ENCODE measurements around the gene DEPDC5. TPM values are rescaled to one million over a fixed set of nuclear protein-coding genes. Genes with fewer than 3 reads are reported as not detected.

Gene DEPDC5
- total and polyA plus RNA-seq, 9 of the 15 experiments (the other 6 are each of a cell fraction or from before 2014, with no cell fraction given) = 2.3 to 12.3 (median 10.7) TPM

DNA sequence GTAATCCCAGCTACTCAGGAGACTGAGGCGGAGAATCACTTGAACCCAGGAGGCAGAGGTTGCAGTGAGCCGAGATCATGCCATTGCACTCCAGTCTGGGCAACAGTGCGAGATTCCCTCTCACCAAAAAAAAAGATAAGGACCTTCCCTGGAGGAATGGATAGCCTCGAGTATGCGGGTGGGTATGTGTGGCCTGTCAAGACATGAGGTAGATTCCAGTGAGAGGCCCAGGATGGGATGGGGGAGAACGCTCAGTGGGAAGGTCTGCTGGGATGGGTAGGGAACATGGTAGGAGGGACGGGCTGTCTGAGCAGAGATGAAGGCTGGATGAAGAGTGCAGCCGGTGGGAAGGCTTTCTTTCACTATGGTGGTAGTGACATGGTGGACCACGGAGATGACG, 151.5 kb downstream of the DEPDC5 start:
- no peak overlapping the region for H3K4me3 ChIP-seq
- ChIA-PET CTCF (ENCODE audit: low intra/inter-chr PET ratio) (no interaction called here), POLR2A (interaction anchor here (1.0 kb wide), 1 partner anchor 14 kb away, joined by 4 read pairs; no protein-coding TSS in a partner anchor)
- BruUV-seq (replicated peaks) = no TSS peak
- DNase-seq (ENCODE audit: extremely low read depth in 1 of 4, low spot score in 3 of 4) (no peak), FAIRE-seq (no peak), ATAC-seq (no peak)
- no peak overlapping the region for H2AFZ ChIP-seq (ENCODE audit: low read depth, low read length)
- no peak overlapping the region for H3K4me2 ChIP-seq (ENCODE audit: insufficient read depth, low read length)
- H3K27me3 ChIP-seq (ENCODE audit: control insufficient read depth in 2 of 2, insufficient read depth in 2 of 2, low read length in 2 of 2) = no peaks in the 10 kb centered on the region
- no peaks in the 10 kb centered on the region for H3K79me2 ChIP-seq (ENCODE audit: control insufficient read depth, insufficient read depth, low read length)
- peaks cover 11% of the 10 kb centered on the region; the same call in 1 of the 3 replicates for H3K36me3 ChIP-seq (ENCODE audit: control insufficient read depth, insufficient read depth, low read length)
- no peaks in the 10 kb centered on the region for H3K9me3 ChIP-seq (replicated peaks; ENCODE audit: control insufficient read depth, insufficient read depth, low read depth, low read length)
- TF ChIP-seq TAF9B (IDR thresholded peaks at IDR 0.05; ENCODE audit: partially characterized antibody) (no peak), ZNF707 (CRISPR knock-in tag; conservative IDR thresholded peaks at IDR 0.05) (no peak), ELF2 (CRISPR knock-in tag; IDR thresholded peaks at IDR 0.05) (no peak), HDAC2 (IDR thresholded peaks at IDR 0.05) (no peak), KLF16 (IDR thresholded peaks at IDR 0.05) (no peak), MTA2 (IDR thresholded peaks at IDR 0.05; ENCODE audit: low read depth) (no peak), TCF7 (IDR thresholded peaks at IDR 0.05; ENCODE audit: borderline replicate concordance) (no peak), MAFK (IDR thresholded peaks at IDR 0.05; ENCODE audit: low read length) (no peak), TEAD2 (tag; IDR thresholded peaks at IDR 0.05) (no peak), BCOR (IDR thresholded peaks at IDR 0.05) (no peak)
- TF ChIP-seq, protein P1, sequence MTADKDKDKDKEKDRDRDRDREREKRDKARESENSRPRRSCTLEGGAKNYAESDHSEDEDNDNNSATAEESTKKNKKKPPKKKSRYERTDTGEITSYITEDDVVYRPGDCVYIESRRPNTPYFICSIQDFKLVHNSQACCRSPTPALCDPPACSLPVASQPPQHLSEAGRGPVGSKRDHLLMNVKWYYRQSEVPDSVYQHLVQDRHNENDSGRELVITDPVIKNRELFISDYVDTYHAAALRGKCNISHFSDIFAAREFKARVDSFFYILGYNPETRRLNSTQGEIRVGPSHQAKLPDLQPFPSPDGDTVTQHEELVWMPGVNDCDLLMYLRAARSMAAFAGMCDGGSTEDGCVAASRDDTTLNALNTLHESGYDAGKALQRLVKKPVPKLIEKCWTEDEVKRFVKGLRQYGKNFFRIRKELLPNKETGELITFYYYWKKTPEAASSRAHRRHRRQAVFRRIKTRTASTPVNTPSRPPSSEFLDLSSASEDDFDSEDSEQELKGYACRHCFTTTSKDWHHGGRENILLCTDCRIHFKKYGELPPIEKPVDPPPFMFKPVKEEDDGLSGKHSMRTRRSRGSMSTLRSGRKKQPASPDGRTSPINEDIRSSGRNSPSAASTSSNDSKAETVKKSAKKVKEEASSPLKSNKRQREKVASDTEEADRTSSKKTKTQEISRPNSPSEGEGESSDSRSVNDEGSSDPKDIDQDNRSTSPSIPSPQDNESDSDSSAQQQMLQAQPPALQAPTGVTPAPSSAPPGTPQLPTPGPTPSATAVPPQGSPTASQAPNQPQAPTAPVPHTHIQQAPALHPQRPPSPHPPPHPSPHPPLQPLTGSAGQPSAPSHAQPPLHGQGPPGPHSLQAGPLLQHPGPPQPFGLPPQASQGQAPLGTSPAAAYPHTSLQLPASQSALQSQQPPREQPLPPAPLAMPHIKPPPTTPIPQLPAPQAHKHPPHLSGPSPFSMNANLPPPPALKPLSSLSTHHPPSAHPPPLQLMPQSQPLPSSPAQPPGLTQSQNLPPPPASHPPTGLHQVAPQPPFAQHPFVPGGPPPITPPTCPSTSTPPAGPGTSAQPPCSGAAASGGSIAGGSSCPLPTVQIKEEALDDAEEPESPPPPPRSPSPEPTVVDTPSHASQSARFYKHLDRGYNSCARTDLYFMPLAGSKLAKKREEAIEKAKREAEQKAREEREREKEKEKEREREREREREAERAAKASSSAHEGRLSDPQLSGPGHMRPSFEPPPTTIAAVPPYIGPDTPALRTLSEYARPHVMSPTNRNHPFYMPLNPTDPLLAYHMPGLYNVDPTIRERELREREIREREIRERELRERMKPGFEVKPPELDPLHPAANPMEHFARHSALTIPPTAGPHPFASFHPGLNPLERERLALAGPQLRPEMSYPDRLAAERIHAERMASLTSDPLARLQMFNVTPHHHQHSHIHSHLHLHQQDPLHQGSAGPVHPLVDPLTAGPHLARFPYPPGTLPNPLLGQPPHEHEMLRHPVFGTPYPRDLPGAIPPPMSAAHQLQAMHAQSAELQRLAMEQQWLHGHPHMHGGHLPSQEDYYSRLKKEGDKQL (CRISPR knock-in tag; IDR thresholded peaks at IDR 0.05; ENCODE audit: borderline replicate concordance) = no peak
- TF ChIP-seq, protein P2, sequence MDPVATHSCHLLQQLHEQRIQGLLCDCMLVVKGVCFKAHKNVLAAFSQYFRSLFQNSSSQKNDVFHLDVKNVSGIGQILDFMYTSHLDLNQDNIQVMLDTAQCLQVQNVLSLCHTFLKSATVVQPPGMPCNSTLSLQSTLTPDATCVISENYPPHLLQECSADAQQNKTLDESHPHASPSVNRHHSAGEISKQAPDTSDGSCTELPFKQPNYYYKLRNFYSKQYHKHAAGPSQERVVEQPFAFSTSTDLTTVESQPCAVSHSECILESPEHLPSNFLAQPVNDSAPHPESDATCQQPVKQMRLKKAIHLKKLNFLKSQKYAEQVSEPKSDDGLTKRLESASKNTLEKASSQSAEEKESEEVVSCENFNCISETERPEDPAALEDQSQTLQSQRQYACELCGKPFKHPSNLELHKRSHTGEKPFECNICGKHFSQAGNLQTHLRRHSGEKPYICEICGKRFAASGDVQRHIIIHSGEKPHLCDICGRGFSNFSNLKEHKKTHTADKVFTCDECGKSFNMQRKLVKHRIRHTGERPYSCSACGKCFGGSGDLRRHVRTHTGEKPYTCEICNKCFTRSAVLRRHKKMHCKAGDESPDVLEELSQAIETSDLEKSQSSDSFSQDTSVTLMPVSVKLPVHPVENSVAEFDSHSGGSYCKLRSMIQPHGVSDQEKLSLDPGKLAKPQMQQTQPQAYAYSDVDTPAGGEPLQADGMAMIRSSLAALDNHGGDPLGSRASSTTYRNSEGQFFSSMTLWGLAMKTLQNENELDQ (CRISPR knock-in tag; IDR thresholded peaks at IDR 0.05; ENCODE audit: borderline replicate concordance) = no peak
- TF ChIP-seq, protein P3, sequence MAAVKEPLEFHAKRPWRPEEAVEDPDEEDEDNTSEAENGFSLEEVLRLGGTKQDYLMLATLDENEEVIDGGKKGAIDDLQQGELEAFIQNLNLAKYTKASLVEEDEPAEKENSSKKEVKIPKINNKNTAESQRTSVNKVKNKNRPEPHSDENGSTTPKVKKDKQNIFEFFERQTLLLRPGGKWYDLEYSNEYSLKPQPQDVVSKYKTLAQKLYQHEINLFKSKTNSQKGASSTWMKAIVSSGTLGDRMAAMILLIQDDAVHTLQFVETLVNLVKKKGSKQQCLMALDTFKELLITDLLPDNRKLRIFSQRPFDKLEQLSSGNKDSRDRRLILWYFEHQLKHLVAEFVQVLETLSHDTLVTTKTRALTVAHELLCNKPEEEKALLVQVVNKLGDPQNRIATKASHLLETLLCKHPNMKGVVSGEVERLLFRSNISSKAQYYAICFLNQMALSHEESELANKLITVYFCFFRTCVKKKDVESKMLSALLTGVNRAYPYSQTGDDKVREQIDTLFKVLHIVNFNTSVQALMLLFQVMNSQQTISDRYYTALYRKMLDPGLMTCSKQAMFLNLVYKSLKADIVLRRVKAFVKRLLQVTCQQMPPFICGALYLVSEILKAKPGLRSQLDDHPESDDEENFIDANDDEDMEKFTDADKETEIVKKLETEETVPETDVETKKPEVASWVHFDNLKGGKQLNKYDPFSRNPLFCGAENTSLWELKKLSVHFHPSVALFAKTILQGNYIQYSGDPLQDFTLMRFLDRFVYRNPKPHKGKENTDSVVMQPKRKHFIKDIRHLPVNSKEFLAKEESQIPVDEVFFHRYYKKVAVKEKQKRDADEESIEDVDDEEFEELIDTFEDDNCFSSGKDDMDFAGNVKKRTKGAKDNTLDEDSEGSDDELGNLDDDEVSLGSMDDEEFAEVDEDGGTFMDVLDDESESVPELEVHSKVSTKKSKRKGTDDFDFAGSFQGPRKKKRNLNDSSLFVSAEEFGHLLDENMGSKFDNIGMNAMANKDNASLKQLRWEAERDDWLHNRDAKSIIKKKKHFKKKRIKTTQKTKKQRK (IDR thresholded peaks at IDR 0.05; ENCODE audit: borderline replicate concordance, low read depth, low read length) = no peak
- 80% methylated on average over 8 of the region's 10 CpGs for WGBS (ENCODE audit: insufficient coverage, low coverage, missing lambda C conversion rate)
- H4K20me1 ChIP-seq (replicated peaks; ENCODE audit: control insufficient read depth, insufficient read depth, low read length) = no peaks in the 10 kb centered on the region
- no peak overlapping the region for H3K27ac ChIP-seq (ENCODE audit: extremely low read depth, low read depth, low read length)
- H3K9ac ChIP-seq (ENCODE audit: insufficient read depth in 1 of 2, low read depth in 2 of 2, low read length in 2 of 2) = no peak overlapping the region
- H3K9me1 ChIP-seq (ENCODE audit: control insufficient read depth, insufficient read depth, low read length) = no peaks in the 10 kb centered on the region
- in situ Hi-C loops (cut with MboI) (no loop called here), intact Hi-C loops (cut with micrococcal nuclease) (no loop called here)
- H3K4me1 ChIP-seq (replicated peaks in 1 of 2; ENCODE audit: control insufficient read depth in 2 of 2, insufficient read depth in 2 of 2, low read length in 2 of 2) = peaks cover 20 to 22% of the 10 kb centered on the region in 2 experiments

Measured in K562 (cell line).